ENCODE results near the gene SLC6A20. TPM values are rescaled to one million over a fixed set of nuclear protein-coding genes. Genes with fewer than 3 reads are reported as not detected.

SLC6A20 gene
- total RNA-seq, 1 donor: not detected

GRCh38 chr3:45716790-45717336 is 79.5 kb downstream of the SLC6A20 start:
- DNase-seq (ENCODE audit: low read depth): no peak

GRCh38 chr3:45715945-45716344 is 80.4 kb downstream of the SLC6A20 start:
- H3K4me3 ChIP-seq (ENCODE audit: low read depth, low read length): no peak overlapping the region
- TF ChIP-seq CTCF (IDR thresholded peaks at IDR 0.05; ENCODE audit: insufficient read depth, low read length): no peak

More at GRCh38 chr3:45716790-45717336, 79.5 kb downstream of the SLC6A20 start:
- H3K4me3 ChIP-seq (ENCODE audit: low read depth, low read length): no peak overlapping the region
- no peak for TF ChIP-seq CTCF (IDR thresholded peaks at IDR 0.05; ENCODE audit: insufficient read depth, low read length)

GRCh38 chr3:45712434-45713110 is 83.8 kb downstream of the SLC6A20 start:
- no peak for DNase-seq (ENCODE audit: low read depth)
- H3K4me3 ChIP-seq (ENCODE audit: low read depth, low read length): no peak overlapping the region
- no peak for TF ChIP-seq CTCF (IDR thresholded peaks at IDR 0.05; ENCODE audit: insufficient read depth, low read length)

More at GRCh38 chr3:45715945-45716344, 80.4 kb downstream of the SLC6A20 start:
- DNase-seq (ENCODE audit: low read depth): no peak

- DNase-seq (ENCODE audit: low read depth): peak; percentile 18
- H3K4me3 ChIP-seq (ENCODE audit: low read depth, low read length): no peak overlapping the region
- no peak for TF ChIP-seq CTCF (IDR thresholded peaks at IDR 0.05; ENCODE audit: insufficient read depth, low read length)
These were observed 84.4 kb downstream of the SLC6A20 start for GRCh38 chr3:45711931-45712330.

- H3K4me3 ChIP-seq (ENCODE audit: low read depth, low read length): no peak overlapping the region
- no peak for DNase-seq (ENCODE audit: low read depth)
- TF ChIP-seq CTCF (IDR thresholded peaks at IDR 0.05; ENCODE audit: insufficient read depth, low read length): no peak
These were observed 90.2 kb downstream of the SLC6A20 start for GRCh38 chr3:45705839-45706808.

Small RNAs within 50 kb of the gene (small RNA-seq; reads per million reads assigned to genes)
- gene RN7SL145P: not detected

Other genes with a start within 250 kb of the SLC6A20 start
- gene LIMD1, start 201.8 kb downstream of the SLC6A20 start, total RNA-seq (ENCODE audit: low replicate concordance): 10.6 and 18.8 TPM in 2 replicates
- 18.5 and 30.7 TPM in 2 replicates for gene SACM1L, start 107.1 kb downstream of the SLC6A20 start, total RNA-seq (ENCODE audit: low replicate concordance)
- 11.4 and 24.1 TPM in 2 replicates for gene LZTFL1, start 45.6 kb upstream of the SLC6A20 start, total RNA-seq (ENCODE audit: low replicate concordance)
- not detected in 2 replicates for gene CCR9, start 90.0 kb upstream of the SLC6A20 start, total RNA-seq (ENCODE audit: low replicate concordance)
- gene CXCR6, start 146.9 kb upstream of the SLC6A20 start, total RNA-seq (ENCODE audit: low replicate concordance): not detected in 2 replicates
- 28.0 and 57.8 TPM in 2 replicates for gene FYCO1, start 199.3 kb upstream of the SLC6A20 start, total RNA-seq (ENCODE audit: low replicate concordance)
- not detected in 2 replicates for gene XCR1, start 230.9 kb upstream of the SLC6A20 start, total RNA-seq (ENCODE audit: low replicate concordance)

All from fibroblast of the aortic adventitia (primary cell).